ENCODE results near the gene BPIFB2. TPM values are rescaled to one million over a fixed set of nuclear protein-coding genes. Genes with fewer than 3 reads are reported as not detected.

BPIFB2 gene
- total and polyA plus RNA-seq, 2 donors (not counting 1 experiment from before 2014, with no cell fraction given): not detected

GRCh38 chr20:33054381-33054780 is 46.9 kb downstream of the BPIFB2 start:
- H4K20me1 ChIP-seq (ENCODE audit: control insufficient read depth, extremely low read depth, insufficient read depth, low read length): no peaks in the 10 kb centered on the region
- no peak overlapping the region for H3K9ac ChIP-seq (ENCODE audit: insufficient read depth, low read length)
- no peaks in the 10 kb centered on the region for H3K9me3 ChIP-seq (ENCODE audit: control insufficient read depth, insufficient read depth, low read depth, low read length)
- no peak overlapping the region for H3K4me3 ChIP-seq (replicated peaks in 1 of 4; ENCODE audit: control extremely low read depth in 1 of 4, insufficient read depth in 1 of 4, low read depth in 3 of 4, low read length in 4 of 4)
- no peaks in the 10 kb centered on the region for H3K4me1 ChIP-seq (ENCODE audit: control insufficient read depth, extremely low read depth, insufficient read depth, low read length)
- no peak overlapping the region for H3K4me2 ChIP-seq (ENCODE audit: extremely low read depth, insufficient read depth, low read length)
- no peak for DNase-seq (ENCODE audit: low read depth in 2 of 2)
- H3K27me3 ChIP-seq (ENCODE audit: control insufficient read depth, insufficient read depth, low read length): no peaks in the 10 kb centered on the region
- TF ChIP-seq, protein P1, sequence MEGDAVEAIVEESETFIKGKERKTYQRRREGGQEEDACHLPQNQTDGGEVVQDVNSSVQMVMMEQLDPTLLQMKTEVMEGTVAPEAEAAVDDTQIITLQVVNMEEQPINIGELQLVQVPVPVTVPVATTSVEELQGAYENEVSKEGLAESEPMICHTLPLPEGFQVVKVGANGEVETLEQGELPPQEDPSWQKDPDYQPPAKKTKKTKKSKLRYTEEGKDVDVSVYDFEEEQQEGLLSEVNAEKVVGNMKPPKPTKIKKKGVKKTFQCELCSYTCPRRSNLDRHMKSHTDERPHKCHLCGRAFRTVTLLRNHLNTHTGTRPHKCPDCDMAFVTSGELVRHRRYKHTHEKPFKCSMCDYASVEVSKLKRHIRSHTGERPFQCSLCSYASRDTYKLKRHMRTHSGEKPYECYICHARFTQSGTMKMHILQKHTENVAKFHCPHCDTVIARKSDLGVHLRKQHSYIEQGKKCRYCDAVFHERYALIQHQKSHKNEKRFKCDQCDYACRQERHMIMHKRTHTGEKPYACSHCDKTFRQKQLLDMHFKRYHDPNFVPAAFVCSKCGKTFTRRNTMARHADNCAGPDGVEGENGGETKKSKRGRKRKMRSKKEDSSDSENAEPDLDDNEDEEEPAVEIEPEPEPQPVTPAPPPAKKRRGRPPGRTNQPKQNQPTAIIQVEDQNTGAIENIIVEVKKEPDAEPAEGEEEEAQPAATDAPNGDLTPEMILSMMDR (conservative IDR thresholded peaks at IDR 0.05 in 1 of 2, IDR thresholded peaks at IDR 0.05 in 1 of 2; ENCODE audit: low read depth in 1 of 2, low read length in 2 of 2): no peak
- TF ChIP-seq EZH2 (IDR thresholded peaks at IDR 0.05; ENCODE audit: low read length, missing control alignments): no peak
- no peaks in the 10 kb centered on the region for H3K79me2 ChIP-seq (ENCODE audit: control insufficient read depth, insufficient read depth, low read length)
- no peak overlapping the region for H3K27ac ChIP-seq (ENCODE audit: insufficient read depth, low read length)
- no peaks in the 10 kb centered on the region for H3K36me3 ChIP-seq (ENCODE audit: control insufficient read depth, insufficient read depth, low read length)
- H2AFZ ChIP-seq (ENCODE audit: low read length): no peak overlapping the region

- Histone ChIP-seq H3K4me3 (replicated peaks in 1 of 4; ENCODE audit: control extremely low read depth in 1 of 4, insufficient read depth in 1 of 4, low read depth in 3 of 4, low read length in 4 of 4) (no peak overlapping the region), H3K9me3 (ENCODE audit: control insufficient read depth, insufficient read depth, low read depth, low read length) (no peaks in the 10 kb centered on the region), H2AFZ (ENCODE audit: low read length) (no peak overlapping the region), H3K36me3 (ENCODE audit: control insufficient read depth, insufficient read depth, low read length) (no peaks in the 10 kb centered on the region), H3K79me2 (ENCODE audit: control insufficient read depth, insufficient read depth, low read length) (no peaks in the 10 kb centered on the region), H3K4me2 (ENCODE audit: extremely low read depth, insufficient read depth, low read length) (no peak overlapping the region), H3K9ac (ENCODE audit: insufficient read depth, low read length) (no peak overlapping the region), H3K27ac (ENCODE audit: insufficient read depth, low read length) (no peak overlapping the region), H4K20me1 (ENCODE audit: control insufficient read depth, extremely low read depth, insufficient read depth, low read length) (no peaks in the 10 kb centered on the region), H3K4me1 (ENCODE audit: control insufficient read depth, extremely low read depth, insufficient read depth, low read length) (no peaks in the 10 kb centered on the region), H3K27me3 (ENCODE audit: control insufficient read depth, insufficient read depth, low read length) (no peaks in the 10 kb centered on the region)
- no peak for DNase-seq (ENCODE audit: low read depth in 2 of 2)
- TF ChIP-seq EZH2 (IDR thresholded peaks at IDR 0.05; ENCODE audit: low read length, missing control alignments): no peak
- TF ChIP-seq, protein P1 (conservative IDR thresholded peaks at IDR 0.05 in 1 of 2, IDR thresholded peaks at IDR 0.05 in 1 of 2; ENCODE audit: low read depth in 1 of 2, low read length in 2 of 2): no peak
Observed at GRCh38 chr20:33054791-33055190, 47.3 kb downstream of the BPIFB2 start.

- no peak overlapping the region for H3K4me3 ChIP-seq (replicated peaks in 1 of 4; ENCODE audit: control extremely low read depth in 1 of 4, insufficient read depth in 1 of 4, low read depth in 3 of 4, low read length in 4 of 4)
- H3K4me2 ChIP-seq (ENCODE audit: extremely low read depth, insufficient read depth, low read length): no peak overlapping the region
- no peaks in the 10 kb centered on the region for H3K27me3 ChIP-seq (ENCODE audit: control insufficient read depth, insufficient read depth, low read length)
- TF ChIP-seq EZH2 (IDR thresholded peaks at IDR 0.05; ENCODE audit: low read length, missing control alignments): no peak
- TF ChIP-seq, protein P1 (conservative IDR thresholded peaks at IDR 0.05 in 1 of 2, IDR thresholded peaks at IDR 0.05 in 1 of 2; ENCODE audit: low read depth in 1 of 2, low read length in 2 of 2): no peak
- no peak overlapping the region for H3K9ac ChIP-seq (ENCODE audit: insufficient read depth, low read length)
- no peaks in the 10 kb centered on the region for H3K79me2 ChIP-seq (ENCODE audit: control insufficient read depth, insufficient read depth, low read length)
- H3K27ac ChIP-seq (ENCODE audit: insufficient read depth, low read length): no peak overlapping the region
- no peaks in the 10 kb centered on the region for H4K20me1 ChIP-seq (ENCODE audit: control insufficient read depth, extremely low read depth, insufficient read depth, low read length)
- H3K4me1 ChIP-seq (ENCODE audit: control insufficient read depth, extremely low read depth, insufficient read depth, low read length): no peaks in the 10 kb centered on the region
- no peak overlapping the region for H2AFZ ChIP-seq (ENCODE audit: low read length)
- H3K36me3 ChIP-seq (ENCODE audit: control insufficient read depth, insufficient read depth, low read length): no peaks in the 10 kb centered on the region
- DNase-seq (ENCODE audit: low read depth in 2 of 2): no peak
- H3K9me3 ChIP-seq (ENCODE audit: control insufficient read depth, insufficient read depth, low read depth, low read length): no peaks in the 10 kb centered on the region
Observed at GRCh38 chr20:33059136-33059535, 51.6 kb downstream of the BPIFB2 start.

Measured in fibroblast of lung (primary cell).